Stimulated activated CD8-positive, alpha-beta memory T cell treated with anti-CD3 and anti-CD28 coated beads, Interleukin-2, amount 100 ng/mL, for 1 hour (primary cell): ENCODE measurements around the gene MRPS18A.
"Not testable (repeated sequence)": the region's sequence is repeated elsewhere in the genome, so short reads cannot be mapped to it uniquely, and the experiment has no call there.

Experiments
- DNase-seq, 2 donors: peaks; one replicate each; pipeline ENCODE4 v3.0.0-alpha.2; 2020; ENCODE audit warnings: low read depth in 2 of 2

The MRPS18A gene

DNA sequence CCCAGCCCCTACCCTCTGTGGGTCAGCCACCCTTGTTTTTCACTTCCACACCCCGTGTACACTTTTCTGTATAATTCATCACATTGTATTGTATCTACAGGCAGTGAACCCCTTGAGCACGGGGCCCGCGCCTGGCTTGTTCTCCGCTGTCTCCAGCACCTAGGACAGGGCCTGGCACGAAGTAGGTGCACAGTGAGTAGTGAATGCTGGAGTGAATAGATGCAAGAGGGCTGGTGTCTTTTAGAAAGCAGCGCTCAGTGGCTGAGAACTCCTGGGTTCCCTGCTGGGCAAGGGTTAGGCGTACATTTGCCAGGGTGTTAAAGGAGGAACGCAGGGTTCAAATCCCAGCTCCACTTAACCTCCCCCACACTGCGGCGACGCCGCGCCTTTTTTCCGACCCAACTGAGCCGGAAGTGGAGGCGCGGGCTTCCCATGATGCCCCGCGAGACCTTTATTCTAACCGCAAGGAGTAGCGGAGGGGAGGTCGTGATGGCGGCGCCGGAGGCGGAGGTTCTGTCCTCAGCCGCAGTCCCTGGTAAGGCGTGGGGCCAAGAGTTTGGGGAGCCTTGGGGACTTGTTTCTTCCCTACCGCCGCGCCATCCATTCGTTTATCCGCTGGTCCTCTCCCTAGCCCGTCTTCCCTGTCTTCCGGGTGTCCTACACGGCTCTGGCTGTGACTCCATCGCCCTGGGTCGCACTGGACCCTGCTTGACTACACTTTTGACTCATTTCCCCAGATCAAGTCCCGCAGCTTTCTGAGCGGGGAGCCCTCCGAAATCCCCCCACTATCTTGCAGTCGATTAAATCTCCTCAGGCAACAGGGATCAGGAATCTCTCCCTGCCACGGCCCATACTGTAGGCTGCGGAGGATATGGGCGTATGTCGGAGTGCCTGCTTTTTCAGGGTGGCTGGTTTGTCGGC is 51.9 kb downstream of the MRPS18A start, which contains the start of gene MAD2L1BP:
Gene MAD2L1BP, plus strand, starts transcription at position 454 of the 921 bp plus-strand sequence. Its CDS starts 36 bp downstream, at position 490.
- peak; percentile 71 to 76 for DNase-seq

DNA sequence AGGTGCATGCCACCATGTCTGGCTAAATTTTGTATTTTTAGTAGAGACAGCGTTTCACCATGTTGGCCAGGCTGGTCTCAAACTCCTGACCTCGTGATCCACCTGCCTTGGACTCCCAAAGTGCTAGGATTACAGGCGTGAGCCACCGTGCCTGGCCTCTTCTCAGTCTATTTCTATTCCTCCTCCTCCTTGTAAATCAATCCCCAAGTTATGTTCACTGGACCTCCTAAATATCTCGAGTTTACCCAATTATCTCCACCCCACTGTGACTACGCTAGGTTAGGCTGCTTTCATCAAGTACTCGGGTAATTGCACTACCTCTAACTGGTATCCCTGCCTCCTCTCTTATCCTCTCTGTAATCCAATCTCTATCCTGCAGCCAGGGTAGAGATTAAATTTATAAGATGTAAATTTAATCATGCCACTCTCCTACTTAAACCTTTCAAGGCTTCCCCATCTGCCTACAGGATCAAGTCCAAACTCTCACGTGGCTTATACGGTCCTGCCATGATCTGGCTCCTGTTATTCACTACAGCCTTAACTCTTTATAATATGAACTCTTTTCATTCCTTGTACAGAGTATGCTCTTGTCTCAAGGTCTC is 52.8 kb downstream of the MRPS18A start:
- DNase-seq = no peak

DNA sequence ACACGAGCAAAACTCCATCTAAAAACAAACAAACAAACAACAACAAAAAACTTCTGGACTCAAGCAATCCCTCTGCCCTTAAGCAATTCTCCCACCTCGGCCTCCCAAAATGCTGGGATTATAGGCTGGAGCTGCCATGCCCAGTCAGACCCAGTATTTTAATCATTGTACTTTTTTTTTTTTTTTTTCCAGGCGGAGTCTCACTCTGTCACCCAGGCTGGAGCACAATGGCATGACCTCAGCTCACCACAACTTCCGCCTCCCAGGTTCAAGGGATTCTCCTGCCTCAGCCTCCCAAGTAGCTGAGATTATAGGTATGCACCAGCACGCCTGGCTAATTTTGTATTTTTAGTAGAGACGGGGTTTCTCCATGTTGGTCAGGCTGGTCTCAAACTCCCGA is 54.6 kb downstream of the MRPS18A start:
- DNase-seq = not testable (repeated sequence)

DNA sequence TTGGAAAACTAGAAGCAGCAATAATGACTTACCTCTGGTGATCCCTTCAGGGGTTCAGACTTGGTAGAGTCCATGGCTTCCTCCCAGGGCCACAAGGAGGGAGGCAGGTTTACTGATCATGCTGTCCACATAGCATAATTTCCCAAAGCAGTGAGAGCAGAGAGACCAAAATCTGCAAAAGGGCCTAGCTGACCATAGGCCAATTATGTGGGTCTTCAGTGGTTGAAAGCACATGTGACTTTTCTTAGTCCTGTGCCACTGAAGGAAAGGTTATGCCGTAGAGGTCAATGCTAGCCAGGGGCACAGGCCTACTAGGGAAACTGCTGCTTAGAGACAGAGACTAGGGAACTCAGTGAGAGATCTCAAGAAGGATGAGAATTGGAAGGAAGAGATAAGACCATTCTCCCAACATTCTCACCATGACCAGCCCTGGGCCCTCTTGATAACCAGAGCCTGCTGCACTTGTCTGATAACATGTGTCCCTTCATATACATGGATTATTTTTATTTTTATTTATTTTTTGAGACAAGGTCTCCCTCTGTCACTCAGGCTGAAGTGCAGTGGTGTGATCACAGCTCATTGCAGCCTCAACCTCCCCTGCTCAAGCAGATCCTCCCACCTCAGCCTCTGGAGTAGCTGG is 56.5 kb downstream of the MRPS18A start:
- no peak for DNase-seq

DNA sequence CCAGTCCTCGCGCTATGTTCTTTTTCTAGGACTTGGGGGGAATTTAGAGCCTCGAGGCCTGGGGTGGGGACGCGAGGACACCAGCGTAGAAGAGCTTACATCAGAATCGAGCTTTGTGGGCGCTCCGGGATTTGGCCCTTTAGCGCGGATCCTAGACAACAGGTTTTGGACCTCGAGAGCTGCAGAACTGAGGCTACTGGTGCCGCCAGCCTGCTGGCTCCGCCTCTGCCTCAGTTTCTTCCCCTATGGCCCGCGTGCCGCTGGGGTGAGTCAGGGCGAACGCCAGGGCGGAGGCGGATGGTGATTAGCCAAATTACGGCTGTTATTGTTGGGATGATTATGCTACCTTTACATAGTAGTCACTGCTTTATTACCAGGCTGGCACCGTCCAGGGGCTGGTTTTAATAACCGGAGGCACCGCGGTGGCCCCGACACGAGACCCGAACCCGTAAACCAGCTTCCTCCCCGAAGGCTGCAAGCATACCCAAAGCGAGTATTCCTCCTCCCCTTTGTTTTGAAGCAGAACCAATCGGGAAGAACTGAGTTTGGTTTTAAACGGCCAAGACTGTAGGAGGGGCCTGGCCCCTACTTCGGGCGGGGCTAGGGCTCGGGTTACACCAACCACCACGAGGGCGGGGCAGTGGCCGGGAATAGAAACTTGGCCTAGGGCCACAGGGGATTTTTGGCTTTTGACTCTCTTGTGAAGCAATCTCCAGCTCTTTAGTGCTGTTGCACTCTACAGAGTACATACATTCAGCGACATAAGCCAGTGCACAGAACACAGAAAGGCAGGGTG is 57.9 kb downstream of the MRPS18A start:
- DNase-seq = peak; percentile 67 to 83

DNA sequence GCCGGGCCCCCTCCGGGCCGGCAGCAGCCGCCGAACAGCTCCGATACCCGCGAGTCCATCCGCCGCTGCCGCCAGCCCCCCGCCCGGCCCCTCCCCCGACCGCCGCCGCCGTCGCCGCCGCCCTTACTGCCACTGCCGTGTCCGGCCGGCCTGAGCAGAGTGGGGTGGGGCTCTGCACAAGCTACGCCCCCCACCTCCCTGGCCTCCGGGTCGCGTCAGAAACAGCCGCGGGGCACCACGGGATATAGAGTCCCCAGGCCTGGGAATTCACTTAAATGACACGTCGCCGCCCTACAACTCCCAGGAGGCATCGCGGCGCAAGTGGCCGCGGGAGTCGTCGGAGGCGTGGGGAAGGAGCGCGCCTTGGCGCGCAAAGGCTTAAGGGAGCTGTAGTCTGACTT is 58.5 kb downstream of the MRPS18A start, which contains the start of gene GTPBP2:
Gene GTPBP2, minus strand, starts transcription at position 161 of the 401 bp plus-strand sequence. Its CDS starts 102 bp downstream, at position 59.
- peak; percentile 92 to 93 for DNase-seq

DNA sequence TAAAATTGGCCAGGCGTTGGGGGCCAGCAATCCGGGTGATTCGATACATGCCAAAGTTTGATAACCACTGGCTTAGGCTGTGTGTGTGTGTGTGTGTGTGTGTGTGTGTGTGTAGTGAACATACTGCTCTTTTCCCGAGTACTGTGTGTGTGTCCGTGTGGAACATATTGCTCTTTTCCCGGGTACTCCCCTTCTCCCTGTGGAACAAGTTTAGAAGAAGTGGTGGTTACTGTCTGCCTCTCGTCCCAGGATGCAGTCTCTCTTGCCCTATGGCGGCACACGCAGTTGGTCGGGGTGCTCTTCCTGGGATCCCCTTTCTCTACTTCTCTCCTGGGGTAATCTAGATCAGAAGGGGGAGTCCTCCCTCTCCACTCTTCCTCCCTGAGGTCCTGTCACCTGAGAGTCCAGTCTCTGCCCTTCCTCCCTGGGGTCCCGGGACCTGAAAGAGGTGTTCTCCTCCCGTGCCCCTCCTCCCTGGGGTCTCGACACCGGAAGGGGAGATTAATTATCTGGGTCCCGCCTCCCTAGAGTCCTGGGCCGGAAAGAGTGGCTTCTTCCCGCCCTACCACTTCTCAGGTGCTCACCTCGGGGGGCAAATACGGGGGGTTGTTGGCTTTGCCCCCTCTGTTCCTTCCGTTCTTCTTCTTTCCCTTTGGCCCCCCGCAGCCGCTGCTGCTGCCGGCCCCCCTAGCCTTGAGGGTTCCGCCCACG is 59.0 kb downstream of the MRPS18A start:
- DNase-seq = peak in 1 of 2 donors; percentile 13

DNA sequence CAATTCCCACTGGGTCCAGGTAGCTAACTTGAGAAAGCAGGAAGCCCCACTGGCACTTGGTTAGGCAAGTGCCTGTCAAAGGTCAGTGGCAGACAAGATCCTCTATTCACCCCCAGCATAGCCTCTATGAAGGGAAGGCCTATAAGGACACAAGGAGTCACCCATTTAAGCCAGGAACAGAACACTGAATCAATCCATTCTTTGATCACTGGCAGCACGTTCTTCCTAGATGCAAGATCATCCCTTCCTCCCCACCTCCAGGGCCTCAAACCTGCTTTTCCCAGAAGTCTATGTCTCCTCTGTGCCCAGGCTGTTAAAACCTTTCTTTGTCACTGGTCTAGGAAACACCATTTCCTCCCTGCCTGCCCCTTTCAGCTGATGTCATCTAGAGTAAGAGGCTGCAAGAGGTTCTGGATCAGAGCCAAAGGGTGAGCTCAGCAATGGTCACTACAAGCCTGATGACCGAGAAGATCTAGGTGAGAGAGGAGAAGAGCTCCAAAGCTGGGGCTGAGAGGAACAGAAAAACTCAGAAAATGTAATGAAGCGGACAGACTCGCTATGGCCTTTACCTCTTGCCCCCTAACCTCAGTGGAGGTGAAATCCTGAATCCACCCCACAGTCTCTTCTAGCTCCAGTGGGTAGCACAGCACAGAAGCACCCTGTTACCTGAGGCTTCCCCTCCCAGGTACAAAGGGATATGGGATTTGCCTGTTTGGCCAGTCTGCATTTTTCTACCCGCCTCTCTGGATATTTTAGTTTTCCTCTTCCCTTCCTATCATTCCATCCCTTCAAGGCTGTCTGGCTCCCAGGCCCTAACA is 60.4 kb downstream of the MRPS18A start:
- DNase-seq = no peak

DNA sequence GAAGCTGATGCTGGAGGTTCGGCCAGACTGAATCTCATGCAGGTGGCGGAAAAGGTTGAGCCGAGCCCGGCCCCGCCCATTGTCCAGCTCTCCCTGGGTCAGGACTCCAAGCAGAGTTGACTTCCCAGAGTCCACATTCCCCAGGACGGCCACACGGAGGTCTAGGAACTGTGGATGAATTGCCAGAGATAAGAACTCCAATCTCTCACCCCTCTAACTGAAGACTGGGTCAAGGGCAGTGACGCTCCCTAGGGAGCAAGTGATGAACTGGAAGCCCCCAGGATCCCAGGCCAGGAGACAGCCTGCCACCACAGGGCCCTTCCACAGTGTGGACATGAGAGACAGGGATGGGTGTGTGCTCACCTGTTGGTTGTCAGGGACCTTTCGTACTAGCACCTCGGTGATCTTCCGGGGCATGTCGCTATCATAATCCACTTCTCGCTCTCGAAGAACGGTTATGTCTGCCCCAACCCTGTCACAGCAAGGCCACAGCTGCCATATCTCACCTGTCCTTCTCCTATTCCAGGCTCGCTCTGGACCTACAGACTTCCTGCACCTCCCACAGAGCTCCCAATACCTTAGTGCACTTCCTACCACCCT is 62.1 kb downstream of the MRPS18A start:
- no peak for DNase-seq

DNA sequence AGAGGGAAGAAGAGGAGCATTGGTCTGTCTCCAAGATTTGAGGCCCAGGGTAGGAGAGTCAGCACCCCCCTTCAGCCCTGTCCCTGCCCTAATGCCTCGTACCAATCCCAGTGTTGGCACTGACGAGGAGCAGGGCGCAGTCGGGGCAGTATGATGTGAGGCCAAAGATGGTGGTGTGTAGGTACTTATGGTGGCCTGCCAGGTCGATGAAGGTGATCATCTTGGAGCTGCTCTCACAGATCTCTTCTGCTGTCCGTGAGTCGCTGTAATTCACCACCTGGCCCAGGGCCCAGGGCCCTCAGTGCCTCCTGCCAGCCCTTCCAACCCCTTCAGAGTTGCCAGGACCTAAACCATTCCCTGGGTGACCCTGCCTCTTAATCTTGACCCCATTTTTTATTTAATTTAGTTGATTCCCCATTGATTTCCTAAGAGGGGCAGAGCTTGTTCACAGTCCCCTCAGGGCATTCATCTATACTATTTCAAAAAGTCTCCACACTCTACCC is 62.8 kb downstream of the MRPS18A start:
- no peak for DNase-seq

DNA sequence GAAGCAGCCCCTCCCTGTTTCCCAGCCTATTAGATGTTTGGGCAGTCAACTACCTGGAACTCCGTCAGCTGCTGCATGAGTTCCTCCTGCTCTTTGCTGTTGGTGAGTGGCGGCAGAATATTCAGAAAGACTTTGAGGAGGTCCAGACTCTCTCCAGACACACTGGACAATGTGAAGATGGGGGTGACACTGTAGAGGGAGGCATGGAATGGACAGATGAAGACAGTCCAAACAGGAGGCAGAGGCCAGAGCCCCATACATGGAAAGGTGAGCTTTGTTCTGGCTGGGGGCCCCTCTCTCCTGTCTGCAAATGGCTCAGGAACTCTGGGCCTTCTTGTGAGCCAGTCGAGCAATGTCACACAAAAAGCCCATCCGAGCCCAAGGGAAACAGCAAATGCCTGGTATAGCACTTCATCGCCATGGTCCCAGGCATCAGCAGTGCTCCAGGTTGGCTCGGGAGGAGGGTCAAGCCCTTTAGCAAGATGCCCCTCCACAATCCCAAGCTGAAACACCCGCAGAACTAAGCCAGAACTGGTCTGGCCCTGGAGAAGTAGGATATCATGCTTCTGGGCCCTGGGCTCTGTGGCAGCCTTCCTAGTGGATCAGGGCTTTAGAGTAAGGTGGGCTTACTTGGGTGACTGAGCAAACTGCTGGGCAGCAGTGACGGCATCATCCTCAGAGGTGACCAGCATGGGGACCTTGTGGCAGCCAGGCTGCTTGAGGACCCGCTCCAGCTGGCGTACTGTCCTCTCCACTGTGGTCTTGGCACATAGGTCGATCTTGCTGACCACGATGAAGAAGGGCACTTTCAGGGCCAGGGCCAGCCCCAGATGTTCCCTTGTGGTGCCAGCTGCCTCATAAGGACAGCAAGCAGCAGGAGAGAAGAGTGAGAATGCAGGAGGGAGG is 63.5 kb downstream of the MRPS18A start:
- no peak for DNase-seq

DNA sequence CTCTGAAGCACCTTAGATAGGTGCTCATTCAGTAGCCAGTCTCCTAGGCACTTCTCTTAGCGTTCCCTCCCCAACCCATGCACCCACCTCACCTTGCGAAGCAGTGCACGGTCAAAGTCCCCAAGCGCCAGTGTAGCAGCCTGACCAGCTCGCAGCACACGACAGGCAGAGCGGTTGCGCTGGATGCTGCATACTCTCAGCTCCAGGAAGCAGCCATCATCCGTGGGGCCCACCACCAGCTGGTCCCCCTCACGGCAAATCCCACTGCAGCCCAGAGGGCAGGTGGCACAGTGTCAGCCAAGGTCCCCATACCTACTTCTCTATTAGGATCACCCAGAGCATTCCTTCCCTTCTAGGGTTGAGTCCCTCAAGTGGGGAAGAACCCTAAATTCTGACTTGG is 65.0 kb downstream of the MRPS18A start:
- DNase-seq = no peak

DNA sequence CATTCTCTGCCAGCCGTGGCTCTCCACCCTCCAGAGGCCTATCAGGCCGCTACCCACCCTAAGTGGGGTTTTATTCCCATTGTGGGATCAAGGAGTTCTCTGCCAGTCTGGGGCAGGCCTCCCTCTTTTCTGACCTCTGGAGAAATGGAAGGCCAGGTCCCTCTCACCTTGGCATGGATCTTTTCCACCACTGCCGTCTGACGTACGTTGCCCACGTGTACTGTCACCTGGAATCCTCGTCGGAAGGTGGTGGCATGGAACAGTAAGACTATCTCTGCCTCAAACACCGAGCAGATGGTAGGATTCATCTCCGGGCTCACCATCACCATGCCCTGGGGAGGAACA is 65.8 kb downstream of the MRPS18A start:
- DNase-seq = no peak
